HG03280 (cell line): ENCODE data around the gene CFAP46.
"Not testable (repeated sequence)": the region's sequence is repeated elsewhere in the genome, so short reads cannot be mapped to it uniquely, and the experiment has no call there.

ENCODE experiments used
- ATAC-seq: cut with Tn5 transposase; IDR thresholded peaks from one replicate; pipeline ENCODE4 v1.9.1; 2021; ENCODE audit warnings: mild to moderate bottlenecking, moderate library complexity; ENCODE audit not compliant: unreplicated experiment

Gene CFAP46

GRCh38 chr10:132847416-132847777, 95.0 kb downstream of the CFAP46 start:
- ATAC-seq, result no peak

- no peak for ATAC-seq
These were observed 95.5 kb downstream of the CFAP46 start for GRCh38 chr10:132846631-132847415.

DNA sequence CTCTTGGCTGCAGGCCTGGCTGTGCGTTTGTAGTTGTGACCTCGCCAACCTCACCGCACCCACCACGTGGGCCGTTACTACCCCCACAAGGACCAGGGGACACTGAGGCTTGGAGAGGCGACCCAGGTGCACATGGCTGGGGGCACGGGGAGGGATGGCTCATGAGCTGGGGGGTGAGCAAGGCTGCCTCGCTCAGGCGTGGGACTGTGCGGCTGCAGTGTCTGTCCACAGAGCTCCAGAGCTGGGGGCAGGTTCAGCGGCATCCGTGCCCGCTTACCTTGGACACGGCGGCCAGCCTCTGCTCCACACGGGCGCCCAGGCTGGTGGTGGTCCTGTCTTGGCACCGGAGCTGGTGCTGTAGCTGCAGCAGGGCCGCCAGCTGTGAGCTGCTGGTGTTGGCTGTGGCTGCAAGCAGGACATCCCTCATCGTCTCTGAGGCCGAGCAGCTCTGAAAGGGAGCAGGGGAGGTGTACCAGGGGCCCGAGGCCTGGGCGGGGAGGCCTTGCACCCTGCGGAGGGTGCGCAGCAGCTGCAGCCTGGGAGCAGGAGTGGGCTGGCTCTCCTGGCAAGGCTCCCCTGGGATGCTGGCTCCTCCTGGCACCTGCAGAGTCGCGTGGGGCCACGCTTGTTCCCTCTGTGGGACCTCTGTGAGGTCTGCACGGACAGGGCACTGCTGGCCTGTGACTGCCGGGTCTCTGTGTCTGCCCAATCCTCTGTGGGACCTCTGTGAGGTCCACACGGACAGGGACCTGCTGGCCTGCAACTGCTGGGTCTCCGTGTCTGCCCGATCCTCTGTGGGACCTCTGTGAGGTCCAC, 96.4 kb downstream of the CFAP46 start:
- no peak for ATAC-seq

DNA sequence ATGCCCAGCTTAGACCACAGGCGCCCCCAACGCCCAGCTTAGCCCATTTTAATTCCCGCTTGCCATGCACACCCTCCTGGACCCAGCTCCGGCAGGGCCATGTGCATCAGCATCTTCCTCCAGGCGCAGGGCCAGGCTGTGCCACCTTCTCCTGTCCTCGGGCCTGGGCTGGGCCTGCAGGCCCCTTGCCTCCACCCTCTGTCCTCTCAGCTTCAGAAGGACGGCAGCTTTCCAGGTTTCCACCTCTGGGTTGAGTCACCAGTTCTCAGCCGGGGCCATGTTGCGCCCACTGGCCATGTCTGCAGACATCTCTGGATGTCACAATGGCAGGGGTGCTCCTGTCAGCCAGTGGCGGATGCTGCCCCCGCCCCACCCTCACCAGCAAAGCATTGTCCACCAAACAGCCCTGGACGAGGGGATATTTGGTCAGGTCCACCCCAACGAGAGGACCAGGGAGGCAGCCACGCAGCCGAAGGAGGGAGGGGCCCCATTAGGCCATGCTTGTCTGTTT, 97.3 kb downstream of the CFAP46 start:
- ATAC-seq, result no peak

DNA sequence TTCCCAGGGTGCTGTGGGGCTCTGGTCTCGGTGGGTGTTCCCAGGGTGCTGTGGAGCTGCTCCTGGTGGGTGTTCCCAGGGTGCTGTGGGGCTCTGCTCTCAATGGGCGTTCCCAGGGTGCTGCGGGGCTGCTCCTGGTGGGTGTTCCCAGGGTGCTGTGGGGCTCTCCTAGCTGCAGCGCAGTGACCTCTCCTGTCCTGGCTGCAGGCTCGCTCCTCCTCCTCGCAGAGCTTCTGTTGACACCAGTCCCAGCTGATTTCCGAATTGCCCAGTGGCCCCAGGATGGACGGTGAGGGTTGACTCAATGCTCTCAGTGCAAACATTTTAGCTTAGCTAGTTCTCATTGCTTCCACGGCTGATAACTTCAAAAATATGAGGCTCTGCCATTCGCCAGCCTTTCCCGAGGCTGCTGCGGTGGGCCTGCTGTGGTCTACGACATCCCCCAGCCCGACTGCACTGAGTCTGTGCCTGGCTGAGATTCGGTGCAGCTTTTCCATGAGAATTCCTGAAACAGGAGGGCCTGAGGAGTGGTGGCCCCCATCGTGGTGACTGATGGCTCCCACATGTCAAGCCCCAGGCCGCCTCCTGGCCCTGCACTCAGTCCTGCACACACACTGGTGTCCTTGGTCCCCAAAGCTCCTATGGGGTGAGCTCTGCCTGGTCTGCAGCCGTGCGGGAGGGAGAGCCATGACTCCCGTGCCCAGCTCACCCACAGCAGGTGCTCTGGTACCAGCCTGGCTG, 98.1 kb downstream of the CFAP46 start:
- no peak for ATAC-seq

DNA sequence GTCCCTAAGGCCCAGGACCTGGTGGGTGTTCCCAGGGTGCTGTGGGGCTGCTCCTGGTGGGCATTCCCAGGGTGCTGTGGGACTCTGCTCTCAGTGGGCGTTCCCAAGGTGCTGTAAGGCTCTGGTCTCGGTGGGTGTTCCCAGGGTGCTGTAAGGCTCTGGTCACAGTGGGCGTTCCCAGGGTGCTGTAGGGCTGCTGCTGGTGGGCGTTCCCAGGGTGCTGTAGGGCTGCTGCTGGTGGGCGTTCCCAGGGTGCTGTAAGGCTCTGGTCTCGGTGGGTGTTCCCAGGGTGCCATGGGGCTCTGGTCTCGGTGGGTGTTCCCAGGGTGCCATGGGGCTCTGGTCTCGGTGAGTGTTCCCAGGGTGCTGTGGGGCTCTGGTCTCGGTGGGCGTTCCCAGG, 99.1 kb downstream of the CFAP46 start:
- not testable (repeated sequence) for ATAC-seq

DNA sequence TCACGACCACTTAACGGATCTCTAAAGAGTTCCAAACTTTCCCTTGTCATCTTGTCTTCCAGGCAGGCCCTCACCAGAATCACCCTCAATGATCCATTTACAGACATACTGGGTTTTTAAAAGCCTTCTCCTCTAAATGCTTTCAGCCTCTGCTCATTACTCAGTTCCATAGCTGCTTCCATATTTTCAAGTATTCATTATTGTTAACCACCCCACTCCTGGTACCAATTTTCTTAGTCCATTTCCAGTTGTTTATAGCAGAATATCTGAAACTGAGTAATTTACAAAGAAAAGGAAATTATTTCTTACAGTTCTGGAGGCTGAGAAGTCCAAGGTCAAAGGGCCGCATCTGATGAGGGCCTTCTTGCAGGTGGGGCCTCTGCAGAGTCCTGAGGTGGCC, 100.0 kb downstream of the CFAP46 start:
- ATAC-seq, result no peak

GRCh38 chr10:132841615-132841975, 100.8 kb downstream of the CFAP46 start:
- no peak for ATAC-seq

DNA sequence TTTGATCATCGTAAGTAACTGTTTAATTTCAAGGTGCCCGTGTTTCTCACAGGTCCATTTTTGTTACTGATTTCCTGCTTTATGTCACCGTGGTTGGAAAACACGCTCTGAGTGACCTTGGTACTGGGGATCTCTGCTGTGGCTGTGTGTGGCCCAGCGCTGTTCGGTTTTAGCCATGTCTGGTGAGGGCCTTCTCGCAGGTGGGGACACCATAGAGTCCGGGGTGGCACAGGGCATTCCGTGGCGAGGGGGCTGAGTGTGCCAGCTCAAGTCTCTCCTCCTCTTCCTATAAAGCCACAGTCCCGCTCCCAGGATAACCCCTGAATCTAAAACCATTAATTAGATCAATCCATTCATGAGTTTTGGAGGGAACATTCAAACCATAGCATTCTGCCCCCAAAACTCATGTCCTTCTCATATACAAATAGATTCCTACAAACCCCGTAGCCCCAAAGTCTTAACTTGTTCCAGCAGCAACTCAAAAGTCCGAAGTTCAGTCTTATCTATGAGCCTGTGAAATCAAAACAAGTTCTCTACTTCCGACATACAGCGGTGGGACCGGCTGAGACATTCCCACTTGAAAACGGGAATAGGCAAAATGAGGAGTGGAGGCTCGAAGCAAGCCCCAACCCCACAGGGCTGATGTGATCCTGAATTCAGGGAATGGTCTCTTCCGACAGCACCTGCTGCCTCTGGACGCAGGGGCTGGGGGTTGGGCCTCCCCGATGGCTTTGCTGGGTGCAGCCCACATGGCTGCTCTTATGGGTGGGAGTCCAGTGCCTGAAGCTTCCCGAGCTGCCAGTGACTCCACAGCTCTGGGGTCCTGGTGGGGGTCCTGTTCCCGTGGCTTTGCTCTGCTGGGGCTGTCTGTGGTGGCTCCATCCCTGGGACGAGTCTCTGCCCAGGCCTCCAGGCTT, 101.4 kb downstream of the CFAP46 start:
- ATAC-seq, result no peak

DNA sequence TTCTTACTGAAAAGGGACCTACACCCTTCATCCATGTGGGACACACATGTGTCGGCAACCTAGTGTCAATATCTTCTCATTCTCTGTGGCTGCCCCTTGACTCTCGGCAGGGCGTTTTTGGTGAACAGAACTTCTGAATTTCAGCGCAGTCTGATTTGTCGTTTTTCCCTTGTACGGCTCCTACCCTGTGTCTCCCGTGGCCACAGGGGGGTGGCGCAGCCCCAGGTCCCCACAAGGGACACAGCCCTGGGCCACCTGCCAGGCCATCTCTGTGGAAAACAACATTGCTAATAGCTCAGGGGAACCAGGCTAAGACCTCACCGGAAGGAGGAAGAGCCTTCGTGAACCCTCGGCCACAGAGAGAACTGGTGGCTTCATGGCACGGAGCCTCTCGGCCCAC, 103.3 kb downstream of the CFAP46 start:
- ATAC-seq, result no peak

DNA sequence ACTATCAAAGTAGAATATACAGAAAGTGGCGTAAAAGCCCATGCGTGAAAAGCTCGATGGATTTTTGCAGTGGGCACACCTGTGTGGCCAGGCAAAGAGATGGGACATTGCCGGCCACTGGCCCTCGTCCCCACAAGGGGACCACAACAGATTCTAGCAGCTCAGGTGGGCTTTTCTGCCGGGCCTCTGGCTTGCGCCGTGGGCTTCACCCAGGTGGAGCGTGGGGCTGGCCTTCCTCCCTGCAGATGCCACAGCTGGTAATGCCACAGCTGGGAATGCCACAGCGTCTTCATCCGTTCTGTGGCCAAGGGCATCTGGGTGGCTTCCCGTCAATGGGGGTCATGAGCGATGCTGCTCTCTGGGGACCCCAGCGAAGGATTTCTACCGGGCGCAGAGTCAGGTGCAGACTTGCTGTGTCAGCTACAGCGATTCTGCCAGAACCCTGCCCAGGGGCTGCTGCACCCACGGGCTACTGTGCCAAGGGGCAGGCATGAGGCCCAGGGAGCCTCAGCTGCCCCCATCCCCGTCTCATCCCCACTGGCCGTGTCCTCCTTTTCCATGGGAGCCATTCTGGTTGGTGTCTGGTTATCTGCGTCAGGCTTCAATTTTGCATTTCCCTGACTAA, 103.9 kb downstream of the CFAP46 start:
- no peak for ATAC-seq

GRCh38 chr10:132837905-132838304, 104.5 kb downstream of the CFAP46 start:
- ATAC-seq, result no peak

DNA sequence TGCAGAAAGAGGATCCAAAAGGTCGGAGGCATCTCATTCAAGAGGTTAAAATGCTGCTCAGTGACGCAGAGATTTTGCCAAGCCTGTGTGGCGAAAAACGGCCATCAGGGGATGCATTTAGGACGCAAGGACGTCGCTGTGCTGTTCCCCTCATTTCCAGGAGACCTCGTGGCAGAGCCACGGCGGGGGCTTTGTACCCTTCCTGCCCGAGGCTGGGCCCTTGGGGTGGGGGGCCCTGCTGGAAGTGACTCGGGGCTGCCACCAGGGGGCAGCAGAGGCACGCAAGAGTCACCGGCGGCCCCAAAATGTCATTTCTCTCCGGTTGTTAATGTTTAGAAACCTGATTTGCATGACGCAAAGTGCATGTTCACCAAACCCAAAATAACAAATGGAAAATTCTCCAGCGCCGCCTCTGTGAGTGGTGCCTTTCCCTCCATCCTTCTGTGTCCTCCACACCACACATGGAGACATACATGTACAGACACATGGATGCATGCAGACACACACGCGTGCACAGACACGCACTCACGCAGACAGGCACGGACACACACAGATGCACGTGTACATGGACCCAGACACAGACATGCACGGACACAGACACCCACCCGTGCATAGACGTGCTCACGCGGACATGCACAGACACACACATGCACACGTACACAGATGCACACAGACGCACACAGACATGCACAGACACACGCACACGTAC, 105.4 kb downstream of the CFAP46 start:
- ATAC-seq, result no peak

- no peak for ATAC-seq
These were observed 106.0 kb downstream of the CFAP46 start for GRCh38 chr10:132836248-132836831.

- no peak for ATAC-seq
These were observed 106.5 kb downstream of the CFAP46 start for GRCh38 chr10:132835848-132836233.

- no peak for ATAC-seq
These were observed 107.2 kb downstream of the CFAP46 start for GRCh38 chr10:132834891-132835847.

GRCh38 chr10:132834311-132834761, 108.0 kb downstream of the CFAP46 start:
- no peak for ATAC-seq
